Gastrocnemius medialis (tissue), 4 donors: ENCODE measurements around the gene SLC39A11.

Experiments used
- POLR2A ChIP-seq, 2 donors: fragments of 450-650 bp; IDR thresholded peaks; one replicate each; pipeline ENCODE4 v1.6.1; 2017; ENCODE audit warnings: antibody characterized with exemption in 2 of 2, mild to moderate bottlenecking in 2 of 2, moderate library complexity in 2 of 2
- TF ChIP-seq, protein P1 (sequence below), 5 experiments: fragments of 450-650 bp in 3 of 5; fragments of 200-600 bp in 2 of 5; sonication (generic) in 2 of 5; IDR thresholded peaks in 4 of 5; conservative IDR thresholded peaks in 1 of 5; 1 replicate in 4 of 5; 2 replicates in 1 of 5; pipeline ENCODE4 v1.5.1; 2016 to 2019; ENCODE audit warnings: antibody characterized with exemption in 5 of 5, mild to moderate bottlenecking in 3 of 5, moderate library complexity in 3 of 5

DNA sequence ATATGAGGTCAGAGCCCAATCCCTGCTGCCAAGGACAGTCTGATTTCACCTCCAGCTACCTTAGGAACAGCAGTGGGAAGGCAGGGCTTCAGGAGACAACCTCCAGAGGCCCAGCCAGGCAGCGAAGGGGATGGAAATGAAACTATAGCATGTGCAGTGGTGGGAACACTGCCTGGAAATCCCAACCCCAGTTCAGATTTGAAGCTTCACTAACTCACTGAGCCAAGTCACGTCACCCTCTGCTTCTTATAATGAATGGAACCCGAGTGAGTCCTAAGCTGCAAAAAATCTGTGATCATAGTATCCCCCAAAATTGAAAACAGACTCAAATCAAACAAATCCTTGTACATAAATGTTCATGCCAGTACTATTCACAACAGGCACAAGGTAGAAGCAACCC, 36.0 kb upstream of the SLC39A11 start:
- TF ChIP-seq, protein P1, sequence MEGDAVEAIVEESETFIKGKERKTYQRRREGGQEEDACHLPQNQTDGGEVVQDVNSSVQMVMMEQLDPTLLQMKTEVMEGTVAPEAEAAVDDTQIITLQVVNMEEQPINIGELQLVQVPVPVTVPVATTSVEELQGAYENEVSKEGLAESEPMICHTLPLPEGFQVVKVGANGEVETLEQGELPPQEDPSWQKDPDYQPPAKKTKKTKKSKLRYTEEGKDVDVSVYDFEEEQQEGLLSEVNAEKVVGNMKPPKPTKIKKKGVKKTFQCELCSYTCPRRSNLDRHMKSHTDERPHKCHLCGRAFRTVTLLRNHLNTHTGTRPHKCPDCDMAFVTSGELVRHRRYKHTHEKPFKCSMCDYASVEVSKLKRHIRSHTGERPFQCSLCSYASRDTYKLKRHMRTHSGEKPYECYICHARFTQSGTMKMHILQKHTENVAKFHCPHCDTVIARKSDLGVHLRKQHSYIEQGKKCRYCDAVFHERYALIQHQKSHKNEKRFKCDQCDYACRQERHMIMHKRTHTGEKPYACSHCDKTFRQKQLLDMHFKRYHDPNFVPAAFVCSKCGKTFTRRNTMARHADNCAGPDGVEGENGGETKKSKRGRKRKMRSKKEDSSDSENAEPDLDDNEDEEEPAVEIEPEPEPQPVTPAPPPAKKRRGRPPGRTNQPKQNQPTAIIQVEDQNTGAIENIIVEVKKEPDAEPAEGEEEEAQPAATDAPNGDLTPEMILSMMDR (IDR thresholded peaks at IDR 0.05 in 4 of 5, conservative IDR thresholded peaks at IDR 0.05 in 1 of 5), result no peak
- TF ChIP-seq POLR2A (IDR thresholded peaks at IDR 0.05), result no peak
